GM21381 (cell line): Measurements from ENCODE around the gene SGMS2.
A peak's percentile ranks its signal among the peaks of the same experiment; 100 is the strongest.
"Not testable (repeated sequence)": the region's sequence is repeated elsewhere in the genome, so short reads cannot be mapped to it uniquely, and the experiment has no call there.

ENCODE experiments used
- ATAC-seq: cut with Tn5 transposase; IDR thresholded peaks from one replicate; pipeline ENCODE4 v1.9.1; 2021; ENCODE audit warnings: mild to moderate bottlenecking, moderate library complexity; ENCODE audit not compliant: unreplicated experiment

SGMS2 gene

DNA sequence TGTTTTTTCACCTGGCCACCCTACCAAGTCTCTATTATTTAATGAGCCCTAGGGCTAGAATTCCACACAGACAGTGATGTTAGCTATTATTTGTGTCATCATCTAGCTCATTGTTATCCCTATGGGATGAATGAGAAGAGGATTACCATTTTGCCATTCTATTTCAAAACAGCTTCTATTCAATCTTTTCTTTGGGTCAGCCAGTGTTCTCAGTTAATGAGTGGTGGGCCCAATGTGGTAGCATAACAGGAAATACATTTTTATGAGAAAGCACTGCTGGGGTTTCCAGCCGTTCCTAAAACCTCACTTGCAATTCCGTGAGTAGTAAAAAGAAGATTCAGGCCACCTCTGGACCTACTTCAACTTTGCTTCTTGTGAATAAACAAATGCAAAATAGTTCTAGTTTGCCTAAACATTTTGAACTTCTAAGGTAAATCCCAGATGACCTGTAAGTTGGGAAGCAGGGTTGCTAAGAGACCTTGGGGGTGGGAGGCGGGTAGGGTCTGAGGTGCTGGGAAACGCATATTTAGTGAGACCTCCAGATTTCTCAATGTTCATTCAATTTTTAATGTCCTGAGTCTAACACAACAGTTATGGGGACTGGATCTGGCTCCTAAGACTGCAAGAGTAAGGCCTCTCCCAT is 81.8 kb downstream of the SGMS2 start:
- no peak for ATAC-seq

- ATAC-seq: no peak
These were observed 83.6 kb downstream of the SGMS2 start for GRCh38 chr4:107908377-107908776.

GRCh38 chr4:107913283-107913899 is 88.7 kb downstream of the SGMS2 start:
- ATAC-seq: peak; percentile 81

GRCh38 chr4:107915220-107915619 is 90.5 kb downstream of the SGMS2 start:
- ATAC-seq: no peak

- no peak for ATAC-seq
These were observed 91.9 kb downstream of the SGMS2 start for GRCh38 chr4:107916623-107917022.

DNA sequence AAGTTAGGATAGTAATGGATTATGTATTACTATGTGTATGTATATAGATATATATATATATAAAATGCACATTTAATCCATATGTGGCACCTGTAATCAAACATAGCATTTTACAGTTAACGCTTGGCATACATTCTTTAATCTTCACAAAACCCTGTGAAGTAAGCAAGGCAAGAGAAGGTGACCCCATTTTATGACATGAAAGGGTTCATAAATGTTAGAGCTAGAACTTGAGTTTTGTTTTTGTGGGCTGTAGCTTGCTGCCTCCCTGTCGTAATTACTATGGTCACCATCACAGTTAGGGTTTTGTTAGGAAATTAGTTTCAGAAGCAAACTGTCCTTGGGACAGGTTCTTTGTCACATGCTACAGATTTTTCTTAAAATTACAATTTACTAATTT is 92.8 kb downstream of the SGMS2 start:
- ATAC-seq: no peak

GRCh38 chr4:107922486-107923473 is 98.0 kb downstream of the SGMS2 start:
- no peak for ATAC-seq

GRCh38 chr4:107925713-107926112 is 101.0 kb downstream of the SGMS2 start:
- ATAC-seq: not testable (repeated sequence)

GRCh38 chr4:107926875-107927274 is 102.1 kb downstream of the SGMS2 start:
- ATAC-seq: not testable (repeated sequence)

- ATAC-seq: peak; percentile 97
These were observed 106.4 kb downstream of the SGMS2 start, which contains the start of gene CYP2U1 for GRCh38 chr4:107930821-107931774. TSS of gene CYP2U1 (plus strand) at chr4:107931549. CDS start at chr4:107931644, 95 bp downstream.

- peak; percentile 21 for ATAC-seq
These were observed 107.1 kb downstream of the SGMS2 start for GRCh38 chr4:107931775-107932321.

DNA sequence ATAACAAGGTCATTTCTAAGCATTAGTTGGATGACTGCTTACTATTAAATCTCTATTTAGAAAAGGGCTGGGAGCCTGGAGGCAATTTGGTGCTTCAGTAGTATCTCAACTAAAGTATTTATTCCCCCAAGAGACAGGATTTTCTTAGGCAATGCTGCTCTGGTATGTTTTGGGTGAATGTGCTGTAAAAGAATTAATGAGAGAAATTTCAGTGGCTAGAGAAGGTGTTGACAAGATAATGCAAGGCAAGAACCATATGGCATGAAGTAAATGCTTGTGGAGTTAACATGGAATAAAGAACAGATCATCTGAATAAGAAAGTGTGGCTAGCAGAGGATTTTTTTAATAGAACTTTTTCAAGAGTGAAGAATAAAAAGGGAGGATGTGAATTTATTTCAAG is 110.5 kb downstream of the SGMS2 start:
- ATAC-seq: no peak

GRCh38 chr4:107937040-107937439 is 112.3 kb downstream of the SGMS2 start:
- no peak for ATAC-seq

DNA sequence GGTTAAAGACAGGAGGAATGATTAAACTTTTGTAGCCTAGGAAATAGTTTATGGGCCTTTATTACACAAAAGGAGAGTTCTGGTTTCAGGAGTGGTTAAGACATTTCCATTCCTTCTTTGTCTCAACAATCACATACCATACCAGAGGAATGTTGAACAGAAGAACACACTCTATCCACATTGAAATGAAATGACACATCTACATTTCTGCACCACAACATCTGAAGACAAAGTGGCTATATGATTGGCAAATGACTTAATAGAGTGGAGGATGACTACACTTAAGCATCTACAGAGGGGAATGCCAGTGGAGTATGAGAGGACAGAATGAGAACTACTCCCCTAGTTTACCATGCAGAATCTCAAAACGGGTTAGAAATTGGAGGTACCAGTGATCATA is 114.6 kb downstream of the SGMS2 start:
- ATAC-seq: no peak

- ATAC-seq: no peak
These were observed 121.1 kb downstream of the SGMS2 start for GRCh38 chr4:107945809-107946208.

DNA sequence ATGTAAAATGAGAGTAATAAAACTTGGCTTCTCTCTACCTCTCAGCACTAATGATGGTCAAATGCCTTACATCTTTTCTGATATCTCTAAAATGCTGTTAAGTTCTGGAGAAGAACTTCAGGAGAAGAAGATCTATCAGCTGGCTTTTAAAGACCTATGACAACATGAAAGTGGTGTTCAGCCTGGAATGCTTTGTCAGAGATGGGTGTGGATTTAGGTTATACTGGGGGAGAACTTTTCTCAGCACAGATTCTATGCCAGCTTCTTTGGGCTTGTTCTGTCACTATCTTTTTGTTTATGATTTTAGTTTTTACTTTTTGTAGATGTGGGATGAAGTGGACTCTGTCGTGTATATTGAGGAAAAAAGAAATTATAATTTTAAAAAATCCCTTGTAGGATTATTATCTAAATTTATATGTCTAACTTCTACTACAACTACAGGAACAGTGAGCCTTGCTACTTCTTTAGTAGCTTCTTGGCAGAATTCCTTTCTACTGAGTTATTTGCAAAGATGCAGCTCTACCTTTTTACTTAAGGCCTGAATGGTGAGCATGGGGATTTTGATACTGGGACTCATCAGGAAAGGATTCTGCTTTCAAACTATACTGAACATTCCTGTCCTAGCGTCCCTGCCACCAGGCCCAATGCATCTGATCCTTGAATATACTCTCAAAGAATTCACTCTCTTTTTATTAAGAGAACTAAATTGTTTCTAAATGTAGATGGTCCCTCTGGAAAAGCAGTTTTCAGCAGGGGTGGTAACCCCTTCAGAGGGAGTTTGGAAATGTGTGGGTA is 126.2 kb downstream of the SGMS2 start:
- no peak for ATAC-seq

- ATAC-seq: no peak
These were observed 126.8 kb downstream of the SGMS2 start for GRCh38 chr4:107951551-107951950.

- ATAC-seq: no peak
These were observed 131.3 kb downstream of the SGMS2 start for GRCh38 chr4:107956011-107956410.
